Vagina (tissue), 2 donors: ENCODE results near the gene PEMT.

Source experiments
- CTCF ChIP-seq, 3 experiments: fragments of 450-650 bp in 2 of 3; fragments of 200-600 bp in 1 of 3; sonication (generic) in 1 of 3; IDR thresholded peaks; one replicate each; pipeline ENCODE4 v1.5.1; 2017 to 2019; ENCODE audit warnings: antibody characterized with exemption in 3 of 3, mild to moderate bottlenecking in 2 of 3, moderate library complexity in 2 of 3
- POLR2A ChIP-seq, 2 donors: fragments of 450-650 bp; IDR thresholded peaks; one replicate each; pipeline ENCODE4 v1.6.1; 2017; ENCODE audit warnings: antibody characterized with exemption in 2 of 2, mild to moderate bottlenecking in 2 of 2, moderate library complexity in 2 of 2

GRCh38 chr17:17463821-17464220, 127.7 kb downstream of the PEMT start:
- TF ChIP-seq CTCF (IDR thresholded peaks at IDR 0.05) (no peak), POLR2A (IDR thresholded peaks at IDR 0.05) (no peak)
